Measurements from ENCODE around the gene HYCC1.

DNA sequence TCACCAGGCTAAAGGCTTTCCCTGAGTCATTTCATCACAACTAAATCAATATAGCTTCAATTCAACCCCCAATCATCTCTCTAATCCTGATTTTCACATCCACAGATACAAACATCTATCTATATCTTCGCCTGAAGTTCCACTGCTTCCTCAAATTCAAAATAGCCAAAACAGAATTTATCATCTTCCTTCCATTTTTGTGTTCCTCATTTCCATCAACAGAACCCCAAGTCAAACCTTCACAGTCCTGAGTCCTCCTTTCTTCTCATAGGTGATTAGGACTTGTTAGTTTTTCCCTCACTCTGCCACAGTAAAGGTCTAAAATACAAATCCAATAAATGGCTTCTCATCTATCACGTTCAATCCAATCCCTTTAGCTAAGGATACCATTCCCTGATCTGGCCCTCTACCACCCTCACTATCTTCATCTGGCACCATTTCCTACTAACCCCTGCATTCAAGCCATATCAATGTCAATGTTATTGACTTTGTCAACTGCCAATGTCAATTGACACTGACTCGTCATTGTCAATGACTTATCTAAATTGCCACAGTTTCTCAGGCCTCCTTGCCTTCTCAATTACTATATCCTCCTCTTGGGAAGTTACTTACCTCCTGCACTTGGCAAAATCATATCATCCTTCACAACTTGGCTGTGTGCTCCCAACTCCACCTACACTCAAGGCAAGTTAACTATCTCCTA lies 2.6 kb downstream of the HYCC1 start:
- no peak for TF ChIP-seq TCF7L2 (IDR thresholded peaks at IDR 0.05; ENCODE audit: low read depth, low read length)
- no peak for TF ChIP-seq CTCF (IDR thresholded peaks at IDR 0.05)
- TF ChIP-seq POLR2AphosphoS5 (IDR thresholded peaks at IDR 0.05; ENCODE audit: low read depth, low read length) = no peak
- TF ChIP-seq SIN3A (IDR thresholded peaks at IDR 0.05; ENCODE audit: borderline replicate concordance, insufficient read depth, low read depth, low read length) = no peak
- TF ChIP-seq, protein P1, sequence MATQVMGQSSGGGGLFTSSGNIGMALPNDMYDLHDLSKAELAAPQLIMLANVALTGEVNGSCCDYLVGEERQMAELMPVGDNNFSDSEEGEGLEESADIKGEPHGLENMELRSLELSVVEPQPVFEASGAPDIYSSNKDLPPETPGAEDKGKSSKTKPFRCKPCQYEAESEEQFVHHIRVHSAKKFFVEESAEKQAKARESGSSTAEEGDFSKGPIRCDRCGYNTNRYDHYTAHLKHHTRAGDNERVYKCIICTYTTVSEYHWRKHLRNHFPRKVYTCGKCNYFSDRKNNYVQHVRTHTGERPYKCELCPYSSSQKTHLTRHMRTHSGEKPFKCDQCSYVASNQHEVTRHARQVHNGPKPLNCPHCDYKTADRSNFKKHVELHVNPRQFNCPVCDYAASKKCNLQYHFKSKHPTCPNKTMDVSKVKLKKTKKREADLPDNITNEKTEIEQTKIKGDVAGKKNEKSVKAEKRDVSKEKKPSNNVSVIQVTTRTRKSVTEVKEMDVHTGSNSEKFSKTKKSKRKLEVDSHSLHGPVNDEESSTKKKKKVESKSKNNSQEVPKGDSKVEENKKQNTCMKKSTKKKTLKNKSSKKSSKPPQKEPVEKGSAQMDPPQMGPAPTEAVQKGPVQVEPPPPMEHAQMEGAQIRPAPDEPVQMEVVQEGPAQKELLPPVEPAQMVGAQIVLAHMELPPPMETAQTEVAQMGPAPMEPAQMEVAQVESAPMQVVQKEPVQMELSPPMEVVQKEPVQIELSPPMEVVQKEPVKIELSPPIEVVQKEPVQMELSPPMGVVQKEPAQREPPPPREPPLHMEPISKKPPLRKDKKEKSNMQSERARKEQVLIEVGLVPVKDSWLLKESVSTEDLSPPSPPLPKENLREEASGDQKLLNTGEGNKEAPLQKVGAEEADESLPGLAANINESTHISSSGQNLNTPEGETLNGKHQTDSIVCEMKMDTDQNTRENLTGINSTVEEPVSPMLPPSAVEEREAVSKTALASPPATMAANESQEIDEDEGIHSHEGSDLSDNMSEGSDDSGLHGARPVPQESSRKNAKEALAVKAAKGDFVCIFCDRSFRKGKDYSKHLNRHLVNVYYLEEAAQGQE (IDR thresholded peaks at IDR 0.05; ENCODE audit: insufficient read depth in 1 of 2, low read depth in 2 of 2, low read length in 1 of 2) = no peak

Measured in Panc1 (cell line).